Neural progenitor cell (in vitro differentiated cells): ENCODE data around the gene IDE.

Experiments used
- CTCF ChIP-seq: fragments of 200-600 bp; sonication (generic); IDR thresholded peaks from 2 replicates; pipeline ENCODE4 v1.5.1; 2017; ENCODE audit warnings: antibody characterized with exemption, mild to moderate bottlenecking
- EZH2 ChIP-seq: fragments of 200-600 bp; sonication (generic); IDR thresholded peaks from 2 replicates; pipeline ENCODE4 v1.6.1; 2017; ENCODE audit warnings: antibody characterized with exemption, mild to moderate bottlenecking, moderate library complexity

- TF ChIP-seq CTCF: no peak
- no peak for TF ChIP-seq EZH2
These were observed 50.3 kb downstream of the IDE start for GRCh38 chr10:92523639-92524038.
